Activated naive CD8-positive, alpha-beta T cell (primary cell): ENCODE results near the gene TIAM1.

ENCODE experiments used
- H3K27ac Mint-ChIP-seq: one replicate; pipeline ENCODE4 v1.8.0; 2021; ENCODE audit warnings: mixed read lengths
- H3K27me3 Mint-ChIP-seq: one replicate; pipeline ENCODE4 v1.8.0; 2021; ENCODE audit warnings: mixed read lengths
- H3K36me3 Mint-ChIP-seq: one replicate; pipeline ENCODE4 v1.8.0; 2021; ENCODE audit warnings: mixed read lengths
- H3K4me1 Mint-ChIP-seq: one replicate; pipeline ENCODE4 v1.8.0; 2021; ENCODE audit warnings: low read depth, mixed read lengths
- H3K4me3 Mint-ChIP-seq: one replicate; pipeline ENCODE4 v1.8.0; 2021; ENCODE audit warnings: mild to moderate bottlenecking, mixed read lengths
- H3K9me3 Mint-ChIP-seq: one replicate; pipeline ENCODE4 v1.8.0; 2021; ENCODE audit warnings: low read depth, mixed read lengths

The TIAM1 gene

GRCh38 chr21:31191553-31191952, 152.5 kb downstream of the TIAM1 start:
- H3K4me1 Mint-ChIP-seq, result peaks cover 52% of the 10 kb centered on the region
- H3K4me3 Mint-ChIP-seq, result no peak overlapping the region
- H3K9me3 Mint-ChIP-seq, result no peaks in the 10 kb centered on the region
- H3K27me3 Mint-ChIP-seq, result no peaks in the 10 kb centered on the region
- peaks cover 24% of the 10 kb centered on the region for H3K36me3 Mint-ChIP-seq
- peak overlapping the region; percentile 59 for H3K27ac Mint-ChIP-seq

DNA sequence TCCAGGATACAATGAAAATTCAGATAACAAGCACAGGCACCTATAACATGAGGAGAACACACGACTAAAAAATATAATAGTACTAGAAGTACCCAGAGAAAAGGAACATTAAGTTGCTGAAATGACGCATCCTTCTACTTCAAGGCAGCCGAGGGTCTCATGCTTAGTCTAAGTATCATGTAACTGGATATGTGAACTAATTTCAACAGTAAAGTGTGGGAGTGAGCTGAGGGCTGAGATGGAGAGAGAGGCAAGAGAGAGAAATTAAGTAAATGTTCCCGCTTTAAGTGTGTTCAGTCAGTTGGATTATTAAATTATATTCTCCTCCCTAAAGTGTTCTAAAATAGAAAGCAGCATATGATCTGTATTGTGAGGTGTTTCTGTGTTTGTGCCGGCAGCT, 153.5 kb downstream of the TIAM1 start:
- Mint-ChIP-seq H3K27ac (peak overlapping the region; percentile 30), H3K4me3 (peak overlapping the region; percentile 35), H3K9me3 (no peaks in the 10 kb centered on the region), H3K27me3 (no peaks in the 10 kb centered on the region), H3K36me3 (peaks cover 27% of the 10 kb centered on the region), H3K4me1 (peaks cover 54% of the 10 kb centered on the region)

DNA sequence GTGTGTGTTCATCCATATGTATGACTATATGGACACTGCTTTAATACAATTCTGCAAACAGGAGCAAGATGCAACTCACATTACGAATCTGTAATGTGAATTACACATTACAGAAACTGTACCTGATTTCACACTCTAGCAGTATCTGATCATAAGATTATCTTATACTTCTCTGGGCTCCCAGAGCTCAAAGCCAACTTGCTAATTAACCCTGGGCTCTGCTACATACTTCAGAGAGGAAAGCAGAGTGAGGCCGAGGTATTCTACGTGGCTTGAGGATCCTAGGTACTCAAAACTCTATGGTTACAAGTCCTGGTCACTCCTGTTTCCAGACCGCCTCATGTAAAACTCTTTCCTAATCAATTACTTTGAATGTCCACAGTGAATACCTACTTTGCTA, 156.6 kb downstream of the TIAM1 start:
- Mint-ChIP-seq H3K27ac (peak overlapping the region; percentile 89), H3K9me3 (no peaks in the 10 kb centered on the region), H3K4me3 (peak overlapping the region; percentile 61), H3K27me3 (no peaks in the 10 kb centered on the region), H3K4me1 (peaks cover 67% of the 10 kb centered on the region), H3K36me3 (peaks cover 31% of the 10 kb centered on the region)

GRCh38 chr21:31186916-31187315, 157.1 kb downstream of the TIAM1 start:
- peaks cover 31% of the 10 kb centered on the region for H3K36me3 Mint-ChIP-seq
- peaks cover 73% of the 10 kb centered on the region for H3K4me1 Mint-ChIP-seq
- H3K27me3 Mint-ChIP-seq, result no peaks in the 10 kb centered on the region
- peak overlapping the region; percentile 89 for H3K27ac Mint-ChIP-seq
- no peaks in the 10 kb centered on the region for H3K9me3 Mint-ChIP-seq
- peak overlapping the region; percentile 61 for H3K4me3 Mint-ChIP-seq

DNA sequence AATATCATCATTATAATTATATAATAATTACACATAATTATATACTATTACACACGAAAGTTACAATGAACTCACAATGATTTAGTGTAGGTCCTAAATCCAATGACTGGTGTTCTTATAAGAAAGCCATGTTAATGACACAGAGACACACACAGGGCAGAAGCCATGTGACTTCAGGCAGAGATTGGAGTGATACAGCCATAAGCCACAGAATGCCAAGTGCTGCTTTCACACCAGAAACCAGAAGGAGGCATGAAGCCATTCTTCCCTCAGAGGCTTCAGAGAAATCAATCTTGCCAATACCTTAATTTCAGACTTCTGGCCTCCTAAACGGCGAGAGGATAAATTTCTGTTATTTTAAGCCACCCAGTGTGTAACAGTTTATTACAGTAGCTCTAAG, 158.4 kb downstream of the TIAM1 start:
- Mint-ChIP-seq H3K27me3 (no peaks in the 10 kb centered on the region), H3K27ac (peak overlapping the region; percentile 92), H3K4me1 (peaks cover 81% of the 10 kb centered on the region), H3K4me3 (peak overlapping the region; percentile 83), H3K9me3 (no peaks in the 10 kb centered on the region), H3K36me3 (peaks cover 31% of the 10 kb centered on the region)

DNA sequence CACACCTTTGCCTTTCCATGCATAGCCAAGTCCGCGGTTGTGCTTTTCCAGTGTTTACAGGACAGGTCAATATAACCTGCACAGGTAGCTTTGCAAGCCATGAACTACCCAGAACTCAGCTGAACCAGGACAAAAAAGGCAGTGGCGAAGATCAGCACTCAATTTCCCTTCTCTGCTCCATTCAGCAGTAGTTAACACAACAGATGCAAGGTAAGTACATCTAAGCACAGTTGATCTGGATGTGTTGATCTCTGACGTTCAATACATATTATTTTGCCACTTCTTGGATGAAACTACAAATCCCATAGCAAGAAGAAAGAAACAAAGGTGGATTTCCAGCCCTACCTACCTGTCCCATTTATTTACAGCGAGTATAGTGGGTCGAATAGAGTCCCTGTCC, 159.2 kb downstream of the TIAM1 start:
- Mint-ChIP-seq H3K36me3 (peaks cover 28% of the 10 kb centered on the region), H3K27me3 (no peaks in the 10 kb centered on the region), H3K9me3 (no peaks in the 10 kb centered on the region), H3K4me3 (peak overlapping the region; percentile 85), H3K27ac (peak overlapping the region; percentile 98), H3K4me1 (peaks cover 82% of the 10 kb centered on the region)

GRCh38 chr21:31184459-31184858, 159.6 kb downstream of the TIAM1 start:
- peaks cover 80% of the 10 kb centered on the region for H3K4me1 Mint-ChIP-seq
- no peaks in the 10 kb centered on the region for H3K27me3 Mint-ChIP-seq
- H3K27ac Mint-ChIP-seq, result peak overlapping the region; percentile 98
- peak overlapping the region; percentile 85 for H3K4me3 Mint-ChIP-seq
- no peaks in the 10 kb centered on the region for H3K9me3 Mint-ChIP-seq
- H3K36me3 Mint-ChIP-seq, result peaks cover 25% of the 10 kb centered on the region

GRCh38 chr21:31182231-31183140, 161.6 kb downstream of the TIAM1 start:
- peaks cover 25% of the 10 kb centered on the region for H3K36me3 Mint-ChIP-seq
- H3K4me1 Mint-ChIP-seq, result peaks cover 77% of the 10 kb centered on the region
- H3K9me3 Mint-ChIP-seq, result no peaks in the 10 kb centered on the region
- H3K27me3 Mint-ChIP-seq, result no peaks in the 10 kb centered on the region
- peak overlapping the region; percentile 99 for H3K27ac Mint-ChIP-seq
- H3K4me3 Mint-ChIP-seq, result peak overlapping the region; percentile 95

GRCh38 chr21:31181082-31181750, 162.8 kb downstream of the TIAM1 start:
- Mint-ChIP-seq H3K27me3 (no peaks in the 10 kb centered on the region), H3K4me1 (peaks cover 77% of the 10 kb centered on the region), H3K27ac (peak overlapping the region; percentile 95), H3K36me3 (peaks cover 18% of the 10 kb centered on the region), H3K4me3 (peak overlapping the region; percentile 90), H3K9me3 (no peaks in the 10 kb centered on the region)

- Mint-ChIP-seq H3K27ac (peak overlapping the region; percentile 95), H3K27me3 (no peaks in the 10 kb centered on the region), H3K4me3 (peak overlapping the region; percentile 90), H3K4me1 (peaks cover 75% of the 10 kb centered on the region), H3K9me3 (no peaks in the 10 kb centered on the region), H3K36me3 (peaks cover 15% of the 10 kb centered on the region)
These were observed 163.6 kb downstream of the TIAM1 start for GRCh38 chr21:31180256-31181081.

DNA sequence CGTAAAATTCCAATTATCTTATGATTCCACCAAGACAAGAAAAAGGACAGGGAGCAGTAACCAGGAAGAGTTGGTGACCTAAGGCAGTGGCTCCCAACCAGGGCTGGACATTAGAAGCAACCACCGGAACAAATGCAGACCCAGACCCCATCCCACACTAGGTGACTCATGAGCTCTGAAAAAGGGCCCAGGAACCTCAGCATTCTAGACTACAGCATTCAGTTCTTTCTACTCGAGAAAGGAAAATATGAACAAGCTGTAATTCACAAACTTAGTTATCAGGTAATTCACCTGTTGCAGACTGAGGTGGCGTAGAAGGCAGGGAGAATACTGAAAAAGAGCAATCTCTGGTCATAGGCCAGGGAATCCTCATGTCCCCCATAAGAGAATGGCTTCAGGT, 167.3 kb downstream of the TIAM1 start:
- Mint-ChIP-seq H3K27me3 (no peaks in the 10 kb centered on the region), H3K36me3 (peaks cover 5% of the 10 kb centered on the region), H3K27ac (peak overlapping the region; percentile 80), H3K4me1 (peaks cover 71% of the 10 kb centered on the region), H3K9me3 (no peaks in the 10 kb centered on the region), H3K4me3 (peak overlapping the region; percentile 44)

GRCh38 chr21:31176080-31176551, 167.9 kb downstream of the TIAM1 start:
- H3K27me3 Mint-ChIP-seq, result no peaks in the 10 kb centered on the region
- peak overlapping the region; percentile 44 for H3K4me3 Mint-ChIP-seq
- no peaks in the 10 kb centered on the region for H3K9me3 Mint-ChIP-seq
- peak overlapping the region; percentile 80 for H3K27ac Mint-ChIP-seq
- H3K4me1 Mint-ChIP-seq, result peaks cover 69% of the 10 kb centered on the region
- H3K36me3 Mint-ChIP-seq, result peaks cover 5% of the 10 kb centered on the region

- Mint-ChIP-seq H3K9me3 (no peaks in the 10 kb centered on the region), H3K4me1 (peaks cover 66% of the 10 kb centered on the region), H3K36me3 (peaks cover 7% of the 10 kb centered on the region), H3K27ac (no peak overlapping the region), H3K4me3 (peak overlapping the region; percentile 61), H3K27me3 (no peaks in the 10 kb centered on the region)
These were observed 170.0 kb downstream of the TIAM1 start for GRCh38 chr21:31173881-31174555.

DNA sequence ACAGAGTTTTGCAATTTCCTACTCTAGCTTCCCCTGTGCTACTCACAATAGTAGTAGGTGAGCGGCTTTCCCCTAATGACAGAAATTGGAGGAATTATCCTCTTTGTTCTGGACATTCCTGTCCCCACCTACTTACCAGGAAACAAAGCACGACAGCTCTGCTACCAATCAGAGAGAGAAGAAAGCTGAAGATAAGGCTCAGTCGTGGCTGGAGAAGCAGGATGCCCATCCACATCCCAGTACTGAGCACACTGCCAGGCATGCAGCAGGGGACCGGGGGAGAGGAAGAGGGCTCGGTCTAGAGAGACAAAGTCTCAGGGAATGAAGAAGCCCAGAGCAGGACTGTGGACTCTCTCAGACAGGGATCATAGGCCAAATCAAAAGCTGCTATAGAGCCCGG, 171.7 kb downstream of the TIAM1 start:
- Mint-ChIP-seq H3K27me3 (no peaks in the 10 kb centered on the region), H3K27ac (no peak overlapping the region), H3K36me3 (peaks cover 9% of the 10 kb centered on the region), H3K4me1 (peaks cover 60% of the 10 kb centered on the region), H3K9me3 (no peaks in the 10 kb centered on the region), H3K4me3 (peak overlapping the region; percentile 47)
